Ishikawa (cell line): ENCODE results near the gene ZNF239.

Source experiments
- CEBPB ChIP-seq: IDR thresholded peaks from 2 replicates; pipeline ENCODE4 v1.6.1; 2012
- CREB1 ChIP-seq: IDR thresholded peaks from 2 replicates; pipeline ENCODE4 v1.6.1; 2012; ENCODE audit warnings: low read depth
- EGR1 ChIP-seq: IDR thresholded peaks from 2 replicates; pipeline ENCODE4 v1.6.1; 2012
- EP300 ChIP-seq: IDR thresholded peaks from 2 replicates; pipeline ENCODE4 v1.6.1; 2012; ENCODE audit warnings: borderline replicate concordance
- FOXM1 ChIP-seq: IDR thresholded peaks from 2 replicates; pipeline ENCODE4 v1.6.1; 2012; ENCODE audit warnings: low read depth, borderline replicate concordance
- NFIC ChIP-seq: IDR thresholded peaks from 2 replicates; pipeline ENCODE4 v1.6.1; 2012
- RAD21 ChIP-seq: IDR thresholded peaks from 2 replicates; pipeline ENCODE4 v1.6.1; 2012; ENCODE audit warnings: low read depth
- TAF1 ChIP-seq: IDR thresholded peaks from 2 replicates; pipeline ENCODE4 v1.6.1; 2012; ENCODE audit warnings: low read depth, mild to moderate bottlenecking
- TCF12 ChIP-seq: IDR thresholded peaks from 2 replicates; pipeline ENCODE4 v1.6.1; 2012; ENCODE audit warnings: low read depth
- TEAD4 ChIP-seq: IDR thresholded peaks from 2 replicates; pipeline ENCODE4 v1.6.1; 2012
- YY1 ChIP-seq: IDR thresholded peaks from 2 replicates; pipeline ENCODE4 v1.6.1; 2012; ENCODE audit warnings: low read depth
- ZBTB7A ChIP-seq: IDR thresholded peaks from 2 replicates; pipeline ENCODE4 v1.6.1; 2012; ENCODE audit warnings: low read depth
- TF ChIP-seq, protein P1 (sequence below): IDR thresholded peaks from 2 replicates; pipeline ENCODE4 v1.6.1; 2012; ENCODE audit warnings: low read depth, mild to moderate bottlenecking
- TF ChIP-seq, protein P2 (sequence below): IDR thresholded peaks from 2 replicates; pipeline ENCODE4 v1.6.1; 2012

DNA sequence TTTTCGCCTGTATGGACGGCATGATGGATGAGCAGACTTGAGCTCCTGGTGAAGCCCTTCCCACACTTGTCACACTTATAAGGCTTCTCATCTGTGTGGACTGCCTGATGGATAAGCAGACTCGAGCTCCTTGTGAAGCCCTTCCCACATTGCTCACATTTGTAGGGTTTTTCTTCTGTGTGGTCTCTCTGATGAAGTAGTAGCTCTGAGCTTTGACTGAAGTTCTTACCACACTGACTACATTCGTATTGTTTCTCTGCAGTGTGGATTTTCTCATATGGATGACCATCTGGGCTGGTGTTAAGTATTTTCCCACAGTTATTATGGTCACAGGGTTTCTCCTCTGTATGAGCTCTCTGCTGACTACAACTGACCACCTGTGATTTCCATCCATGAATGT, 17.2 kb downstream of the ZNF239 start:
- TF ChIP-seq CEBPB: no peak
- no peak for TF ChIP-seq EP300
- TF ChIP-seq ZBTB7A: no peak
- no peak for TF ChIP-seq YY1
- TF ChIP-seq, protein P1, sequence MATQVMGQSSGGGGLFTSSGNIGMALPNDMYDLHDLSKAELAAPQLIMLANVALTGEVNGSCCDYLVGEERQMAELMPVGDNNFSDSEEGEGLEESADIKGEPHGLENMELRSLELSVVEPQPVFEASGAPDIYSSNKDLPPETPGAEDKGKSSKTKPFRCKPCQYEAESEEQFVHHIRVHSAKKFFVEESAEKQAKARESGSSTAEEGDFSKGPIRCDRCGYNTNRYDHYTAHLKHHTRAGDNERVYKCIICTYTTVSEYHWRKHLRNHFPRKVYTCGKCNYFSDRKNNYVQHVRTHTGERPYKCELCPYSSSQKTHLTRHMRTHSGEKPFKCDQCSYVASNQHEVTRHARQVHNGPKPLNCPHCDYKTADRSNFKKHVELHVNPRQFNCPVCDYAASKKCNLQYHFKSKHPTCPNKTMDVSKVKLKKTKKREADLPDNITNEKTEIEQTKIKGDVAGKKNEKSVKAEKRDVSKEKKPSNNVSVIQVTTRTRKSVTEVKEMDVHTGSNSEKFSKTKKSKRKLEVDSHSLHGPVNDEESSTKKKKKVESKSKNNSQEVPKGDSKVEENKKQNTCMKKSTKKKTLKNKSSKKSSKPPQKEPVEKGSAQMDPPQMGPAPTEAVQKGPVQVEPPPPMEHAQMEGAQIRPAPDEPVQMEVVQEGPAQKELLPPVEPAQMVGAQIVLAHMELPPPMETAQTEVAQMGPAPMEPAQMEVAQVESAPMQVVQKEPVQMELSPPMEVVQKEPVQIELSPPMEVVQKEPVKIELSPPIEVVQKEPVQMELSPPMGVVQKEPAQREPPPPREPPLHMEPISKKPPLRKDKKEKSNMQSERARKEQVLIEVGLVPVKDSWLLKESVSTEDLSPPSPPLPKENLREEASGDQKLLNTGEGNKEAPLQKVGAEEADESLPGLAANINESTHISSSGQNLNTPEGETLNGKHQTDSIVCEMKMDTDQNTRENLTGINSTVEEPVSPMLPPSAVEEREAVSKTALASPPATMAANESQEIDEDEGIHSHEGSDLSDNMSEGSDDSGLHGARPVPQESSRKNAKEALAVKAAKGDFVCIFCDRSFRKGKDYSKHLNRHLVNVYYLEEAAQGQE: no peak
- no peak for TF ChIP-seq RAD21
- TF ChIP-seq CREB1: no peak
- no peak for TF ChIP-seq EGR1
- no peak for TF ChIP-seq TEAD4
- no peak for TF ChIP-seq TCF12
- no peak for TF ChIP-seq FOXM1
- TF ChIP-seq, protein P2, sequence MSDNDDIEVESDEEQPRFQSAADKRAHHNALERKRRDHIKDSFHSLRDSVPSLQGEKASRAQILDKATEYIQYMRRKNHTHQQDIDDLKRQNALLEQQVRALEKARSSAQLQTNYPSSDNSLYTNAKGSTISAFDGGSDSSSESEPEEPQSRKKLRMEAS: no peak
- TF ChIP-seq NFIC: no peak
- no peak for TF ChIP-seq TAF1
